ENCODE measurements around the gene KHDC1. TPM values are rescaled to one million over a fixed set of nuclear protein-coding genes. Genes with fewer than 3 reads are reported as not detected.

Gene KHDC1
- total and polyA plus RNA-seq, 2 of the 8 experiments (the other 6 are each of a cell fraction or from before 2014, with no cell fraction given) = 4.3 to 7.3 TPM

GRCh38 chr6:73282871-73283270 is 19.9 kb upstream of the KHDC1 start:
- H3K4me2 ChIP-seq (ENCODE audit: insufficient read depth in 1 of 2, low read depth in 2 of 2, low read length in 2 of 2) = no peak overlapping the region
- H2AK5ac ChIP-seq (ENCODE audit: low read depth, low read length) = no peak overlapping the region
- H3K9ac ChIP-seq (replicated peaks in 1 of 4; ENCODE audit: extremely low read depth in 1 of 4, low read depth in 3 of 4, low read length in 3 of 4) = no peak overlapping the region
- H3K36me3 ChIP-seq (ENCODE audit: control insufficient read depth in 2 of 4, insufficient read depth in 4 of 4, low read length in 3 of 4) = no peaks in the 10 kb centered on the region
- DNase-seq (ENCODE audit: low read depth in 1 of 2, low spot score in 2 of 2) = no peak
- no peaks in the 10 kb centered on the region; the same call in 1 of the 2 replicates for H3K79me1 ChIP-seq (ENCODE audit: low read depth, low read length)
- no peak overlapping the region for H3K56ac ChIP-seq (replicated peaks; ENCODE audit: insufficient read length, low read depth, low read length)
- H3K23ac ChIP-seq (ENCODE audit: insufficient read length) = no peak overlapping the region
- H4K91ac ChIP-seq (replicated peaks; ENCODE audit: insufficient read length, low read length) = no peak overlapping the region
- H2BK5ac ChIP-seq (ENCODE audit: low read depth, low read length) = no peak overlapping the region
- no peaks in the 10 kb centered on the region for H3K9me3 ChIP-seq (ENCODE audit: insufficient read depth in 2 of 2, low read depth in 1 of 2, low read length in 1 of 2)
- H2BK12ac ChIP-seq (ENCODE audit: low read depth, low read length) = no peak overlapping the region
- no peak overlapping the region for H4K8ac ChIP-seq (ENCODE audit: extremely low read depth, insufficient read depth, low read length)
- no peak overlapping the region for H3K18ac ChIP-seq (ENCODE audit: extremely low read depth, low read length)
- no peak overlapping the region for H4K5ac ChIP-seq (ENCODE audit: insufficient read length, low read depth, low read length)
- H3K27me3 ChIP-seq (replicated peaks in 1 of 4; ENCODE audit: control insufficient read depth in 3 of 4, extremely low read depth in 1 of 4, insufficient read depth in 3 of 4, low read length in 3 of 4) = no peaks in the 10 kb centered on the region
- H2BK120ac ChIP-seq (replicated peaks; ENCODE audit: low read depth, low read length) = no peak overlapping the region
- H3K79me2 ChIP-seq (ENCODE audit: control insufficient read depth in 1 of 2, insufficient read depth in 2 of 2, low read length in 2 of 2) = no peaks in the 10 kb centered on the region
- FAIRE-seq = no peak
- H3K4me1 ChIP-seq (replicated peaks in 1 of 4; ENCODE audit: control insufficient read depth in 3 of 4, insufficient read depth in 4 of 4, low read length in 3 of 4) = no peaks in the 10 kb centered on the region
- H3K27ac ChIP-seq (ENCODE audit: low read depth, low read length) = no peak overlapping the region
- no peaks in the 10 kb centered on the region for H3K23me2 ChIP-seq (ENCODE audit: low read depth, low read length)
- no peak overlapping the region for H2BK20ac ChIP-seq (ENCODE audit: low read length)
- no peak overlapping the region for H3K4me3 ChIP-seq (ENCODE audit: extremely low read depth in 1 of 4, insufficient read depth in 2 of 4, low read depth in 3 of 4, low read length in 4 of 4)
- ChIA-PET POLR2A (ENCODE audit: partially characterized antibody) (interaction anchor here (0.6 to 1.0 kb wide), 2 partner anchors 8 to 23 kb away, joined by 3 to 5 read pairs; no protein-coding TSS in a partner anchor), CTCF (ENCODE audit: partially characterized antibody) (interaction anchor here (0.6 to 1.7 kb wide), 8 partner anchors 15 to 451 kb away, joined by 3 to 6 read pairs (median 4); no protein-coding TSS in a partner anchor)
- no peak overlapping the region for H3K4ac ChIP-seq (replicated peaks; ENCODE audit: insufficient read length, low read depth, low read length)
- H2AFZ ChIP-seq (ENCODE audit: low read length) = no peak overlapping the region
- no peak overlapping the region for H3K14ac ChIP-seq (ENCODE audit: insufficient read length)
- WGBS, 2 experiments (ENCODE audit: extremely low coverage in 1 of 2, insufficient coverage in 1 of 2, insufficient read length in 1 of 2, insufficient replicate concordance in 2 of 2, low coverage in 1 of 2, low lambda C conversion rate in 2 of 2, missing lambda C conversion rate in 1 of 2) = 85% methylated on average over 5 of the region's 5 CpGs; no CpG with 5 or more reads in 1 of the 2 experiments
- H2BK15ac ChIP-seq (ENCODE audit: low read length) = no peak overlapping the region
- H4K20me1 ChIP-seq (replicated peaks in 1 of 2; ENCODE audit: control insufficient read depth in 1 of 2, insufficient read depth in 2 of 2, low read length in 2 of 2) = no peaks in the 10 kb centered on the region
- TF ChIP-seq YY1 (IDR thresholded peaks at IDR 0.05; ENCODE audit: low read depth, low read length) = no peak
- TF ChIP-seq, protein P1, sequence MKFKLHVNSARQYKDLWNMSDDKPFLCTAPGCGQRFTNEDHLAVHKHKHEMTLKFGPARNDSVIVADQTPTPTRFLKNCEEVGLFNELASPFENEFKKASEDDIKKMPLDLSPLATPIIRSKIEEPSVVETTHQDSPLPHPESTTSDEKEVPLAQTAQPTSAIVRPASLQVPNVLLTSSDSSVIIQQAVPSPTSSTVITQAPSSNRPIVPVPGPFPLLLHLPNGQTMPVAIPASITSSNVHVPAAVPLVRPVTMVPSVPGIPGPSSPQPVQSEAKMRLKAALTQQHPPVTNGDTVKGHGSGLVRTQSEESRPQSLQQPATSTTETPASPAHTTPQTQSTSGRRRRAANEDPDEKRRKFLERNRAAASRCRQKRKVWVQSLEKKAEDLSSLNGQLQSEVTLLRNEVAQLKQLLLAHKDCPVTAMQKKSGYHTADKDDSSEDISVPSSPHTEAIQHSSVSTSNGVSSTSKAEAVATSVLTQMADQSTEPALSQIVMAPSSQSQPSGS (IDR thresholded peaks at IDR 0.05; ENCODE audit: low read length) = no peak
- no peak for TF ChIP-seq BCL11A (IDR thresholded peaks at IDR 0.05; ENCODE audit: low read depth in 2 of 2, low read length in 2 of 2)
- TF ChIP-seq CREB1 (IDR thresholded peaks at IDR 0.05) = no peak
- no peak for TF ChIP-seq TAF7 (optimal IDR thresholded peaks at IDR 0.05; ENCODE audit: borderline replicate concordance, low read depth, low read length)
- no peak for TF ChIP-seq RNF2 (IDR thresholded peaks at IDR 0.05; ENCODE audit: borderline replicate concordance, low read depth, low read length, missing control alignments, poor library complexity, severe bottlenecking)
- TF ChIP-seq TEAD4 (IDR thresholded peaks at IDR 0.05; ENCODE audit: low read depth, low read length) = no peak
- no peak for TF ChIP-seq SAP30 (IDR thresholded peaks at IDR 0.05; ENCODE audit: insufficient read depth, insufficient replicate concordance, low read length)
- TF ChIP-seq GABPA (IDR thresholded peaks at IDR 0.05; ENCODE audit: borderline replicate concordance, insufficient read depth, low read length) = no peak
- TF ChIP-seq, protein P2, sequence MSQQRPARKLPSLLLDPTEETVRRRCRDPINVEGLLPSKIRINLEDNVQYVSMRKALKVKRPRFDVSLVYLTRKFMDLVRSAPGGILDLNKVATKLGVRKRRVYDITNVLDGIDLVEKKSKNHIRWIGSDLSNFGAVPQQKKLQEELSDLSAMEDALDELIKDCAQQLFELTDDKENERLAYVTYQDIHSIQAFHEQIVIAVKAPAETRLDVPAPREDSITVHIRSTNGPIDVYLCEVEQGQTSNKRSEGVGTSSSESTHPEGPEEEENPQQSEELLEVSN (IDR thresholded peaks at IDR 0.05) = no peak
- TF ChIP-seq NANOG (IDR thresholded peaks at IDR 0.05; ENCODE audit: insufficient read depth, low read depth, low read length, poor library complexity, severe bottlenecking) = no peak

Measured in H1 (cell line).